ENCODE results near the gene TBCK.

TBCK gene

DNA sequence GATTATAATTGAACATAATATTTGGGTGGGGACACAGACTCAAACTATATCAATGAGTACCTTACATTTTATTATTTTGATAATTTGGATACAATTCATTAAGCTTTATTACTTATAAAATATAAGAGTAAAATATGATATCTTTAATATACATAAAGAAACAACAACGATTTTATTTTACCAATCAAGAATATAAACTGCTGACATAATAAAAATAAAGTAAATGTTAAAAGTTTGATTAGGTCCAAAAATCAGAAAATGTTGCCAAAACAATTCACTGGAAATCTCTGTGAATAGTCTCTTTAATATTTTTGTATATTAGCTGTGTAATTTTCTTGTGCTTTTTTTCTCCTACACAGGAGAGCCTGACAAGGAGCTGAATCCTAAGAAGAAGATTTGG lies 31.2 kb upstream of the TBCK start:
- Histone ChIP-seq H2BK120ac (ENCODE audit: low read depth, low read length) (no peak overlapping the region), H2BK15ac (ENCODE audit: low read length) (no peak overlapping the region), H3K27me3 (ENCODE audit: control insufficient read depth in 3 of 3, insufficient read depth in 3 of 3, low read depth in 1 of 3, low read length in 3 of 3) (no peaks in the 10 kb centered on the region), H3K4me3 (ENCODE audit: low read length in 2 of 2) (no peak overlapping the region), H3K9ac (ENCODE audit: low read depth, low read length, poor library complexity) (no peak overlapping the region), H4K8ac (ENCODE audit: low read depth, low read length) (no peak overlapping the region), H3K4ac (ENCODE audit: low read length) (no peak overlapping the region), H3K4me2 (ENCODE audit: insufficient read depth, low read length, poor library complexity, severe bottlenecking) (no peak overlapping the region), H3K36me3 (replicated peaks in 1 of 2; ENCODE audit: control insufficient read depth in 2 of 2, insufficient read depth in 2 of 2, low read length in 2 of 2) (peaks cover 0 to 23% of the 10 kb centered on the region in 2 donors), H3K27ac (replicated peaks; ENCODE audit: low read length) (no peak overlapping the region), H3K4me1 (ENCODE audit: control insufficient read depth in 2 of 2, insufficient read depth in 1 of 2, low read depth in 1 of 2, low read length in 2 of 2) (no peaks in the 10 kb centered on the region), H2BK12ac (ENCODE audit: low read length) (no peak overlapping the region), H2AFZ (ENCODE audit: low read length) (no peak overlapping the region), H3K79me1 (ENCODE audit: low read depth, low read length) (no peaks in the 10 kb centered on the region), H3K9me3 (replicated peaks in 1 of 2; ENCODE audit: control insufficient read depth in 2 of 2, insufficient read depth in 1 of 2, low read depth in 1 of 2, low read length in 2 of 2) (no peaks in the 10 kb centered on the region), H4K91ac (ENCODE audit: low read depth, low read length, poor library complexity) (no peak overlapping the region), H3K23ac (ENCODE audit: low read depth, low read length, poor library complexity) (no peak overlapping the region), H2AK5ac (ENCODE audit: low read depth, low read length) (no peak overlapping the region), H3K14ac (ENCODE audit: low read length) (no peak overlapping the region), H2BK5ac (ENCODE audit: low read length) (no peak overlapping the region), H3K18ac (ENCODE audit: low read length) (no peak overlapping the region)
- no peak for DNase-seq (ENCODE audit: low spot score)
- WGBS, 2 donors (ENCODE audit: extremely low coverage in 2 of 2, insufficient read length in 2 of 2, insufficient replicate concordance in 1 of 2) = no CpG with 5 or more reads among the region's 1 CpG

GRCh38 chr4:106344647-106344970 lies 28.6 kb upstream of the TBCK start:
- H3K9me3 ChIP-seq (replicated peaks in 1 of 2; ENCODE audit: control insufficient read depth in 2 of 2, insufficient read depth in 1 of 2, low read depth in 1 of 2, low read length in 2 of 2) = peaks cover 0 to 8% of the 10 kb centered on the region in 2 donors

GRCh38 chr4:106343865-106344646 lies 28.0 kb upstream of the TBCK start:
- no peak overlapping the region for H3K27ac ChIP-seq (replicated peaks; ENCODE audit: low read length)
- H3K79me1 ChIP-seq (ENCODE audit: low read depth, low read length) = no peaks in the 10 kb centered on the region
- H3K9ac ChIP-seq (ENCODE audit: low read depth, low read length, poor library complexity) = no peak overlapping the region
- no peak overlapping the region for H2AK5ac ChIP-seq (ENCODE audit: low read depth, low read length)
- no peak overlapping the region for H2BK12ac ChIP-seq (ENCODE audit: low read length)
- H2AFZ ChIP-seq (ENCODE audit: low read length) = no peak overlapping the region
- no peak for DNase-seq (ENCODE audit: low spot score)
- no peak overlapping the region for H4K8ac ChIP-seq (ENCODE audit: low read depth, low read length)
- no peak overlapping the region for H4K91ac ChIP-seq (ENCODE audit: low read depth, low read length, poor library complexity)
- no peak overlapping the region for H2BK5ac ChIP-seq (ENCODE audit: low read length)
- H3K4ac ChIP-seq (ENCODE audit: low read length) = no peak overlapping the region
- no peak overlapping the region for H3K14ac ChIP-seq (ENCODE audit: low read length)
- no peak overlapping the region for H2BK120ac ChIP-seq (ENCODE audit: low read depth, low read length)
- H3K23ac ChIP-seq (ENCODE audit: low read depth, low read length, poor library complexity) = no peak overlapping the region
- whole genome bisulfite sequencing, 2 donors (ENCODE audit: extremely low coverage in 2 of 2, insufficient read length in 2 of 2, insufficient replicate concordance in 1 of 2) = no CpG with 5 or more reads among the region's 2 CpGs
- H3K36me3 ChIP-seq (replicated peaks in 1 of 2; ENCODE audit: control insufficient read depth in 2 of 2, insufficient read depth in 2 of 2, low read length in 2 of 2) = peaks cover 0 to 27% of the 10 kb centered on the region in 2 donors
- no peak overlapping the region for H2BK15ac ChIP-seq (ENCODE audit: low read length)
- no peak overlapping the region for H3K18ac ChIP-seq (ENCODE audit: low read length)
- no peaks in the 10 kb centered on the region for H3K27me3 ChIP-seq (ENCODE audit: control insufficient read depth in 3 of 3, insufficient read depth in 3 of 3, low read depth in 1 of 3, low read length in 3 of 3)
- H3K9me3 ChIP-seq (replicated peaks in 1 of 2; ENCODE audit: control insufficient read depth in 2 of 2, insufficient read depth in 1 of 2, low read depth in 1 of 2, low read length in 2 of 2) = peaks cover 0 to 8% of the 10 kb centered on the region in 2 donors
- H3K4me1 ChIP-seq (ENCODE audit: control insufficient read depth in 2 of 2, insufficient read depth in 1 of 2, low read depth in 1 of 2, low read length in 2 of 2) = no peaks in the 10 kb centered on the region
- no peak overlapping the region for H3K4me2 ChIP-seq (ENCODE audit: insufficient read depth, low read length, poor library complexity, severe bottlenecking)
- no peak overlapping the region for H3K4me3 ChIP-seq (ENCODE audit: low read length in 2 of 2)

More at GRCh38 chr4:106344647-106344970, 28.6 kb upstream of the TBCK start:
- Histone ChIP-seq H2BK12ac (ENCODE audit: low read length) (no peak overlapping the region), H3K4me1 (ENCODE audit: control insufficient read depth in 2 of 2, insufficient read depth in 1 of 2, low read depth in 1 of 2, low read length in 2 of 2) (no peaks in the 10 kb centered on the region), H3K9ac (ENCODE audit: low read depth, low read length, poor library complexity) (no peak overlapping the region), H4K91ac (ENCODE audit: low read depth, low read length, poor library complexity) (no peak overlapping the region), H3K18ac (ENCODE audit: low read length) (no peak overlapping the region), H3K27me3 (ENCODE audit: control insufficient read depth in 3 of 3, insufficient read depth in 3 of 3, low read depth in 1 of 3, low read length in 3 of 3) (no peaks in the 10 kb centered on the region), H2AFZ (ENCODE audit: low read length) (no peak overlapping the region), H3K27ac (replicated peaks; ENCODE audit: low read length) (no peak overlapping the region), H4K8ac (ENCODE audit: low read depth, low read length) (no peak overlapping the region), H3K23ac (ENCODE audit: low read depth, low read length, poor library complexity) (no peak overlapping the region), H2AK5ac (ENCODE audit: low read depth, low read length) (no peak overlapping the region), H2BK5ac (ENCODE audit: low read length) (no peak overlapping the region), H3K4me3 (ENCODE audit: low read length in 2 of 2) (no peak overlapping the region), H2BK120ac (ENCODE audit: low read depth, low read length) (no peak overlapping the region), H3K36me3 (replicated peaks in 1 of 2; ENCODE audit: control insufficient read depth in 2 of 2, insufficient read depth in 2 of 2, low read length in 2 of 2) (peaks cover 0 to 23% of the 10 kb centered on the region in 2 donors), H2BK15ac (ENCODE audit: low read length) (no peak overlapping the region), H3K4me2 (ENCODE audit: insufficient read depth, low read length, poor library complexity, severe bottlenecking) (no peak overlapping the region), H3K79me1 (ENCODE audit: low read depth, low read length) (no peaks in the 10 kb centered on the region), H3K4ac (ENCODE audit: low read length) (no peak overlapping the region), H3K14ac (ENCODE audit: low read length) (no peak overlapping the region)
- no peak for DNase-seq (ENCODE audit: low spot score)
- WGBS, 2 donors (ENCODE audit: extremely low coverage in 2 of 2, insufficient read length in 2 of 2, insufficient replicate concordance in 1 of 2) = no CpG with 5 or more reads among the region's 1 CpG

GRCh38 chr4:106340774-106341173 lies 24.8 kb upstream of the TBCK start:
- Histone ChIP-seq H2AK5ac (ENCODE audit: low read depth, low read length) (no peak overlapping the region), H2BK15ac (ENCODE audit: low read length) (no peak overlapping the region), H3K4ac (ENCODE audit: low read length) (no peak overlapping the region), H3K14ac (ENCODE audit: low read length) (no peak overlapping the region), H3K27me3 (ENCODE audit: control insufficient read depth in 3 of 3, insufficient read depth in 3 of 3, low read depth in 1 of 3, low read length in 3 of 3) (no peaks in the 10 kb centered on the region), H3K18ac (ENCODE audit: low read length) (no peak overlapping the region), H3K36me3 (replicated peaks in 1 of 2; ENCODE audit: control insufficient read depth in 2 of 2, insufficient read depth in 2 of 2, low read length in 2 of 2) (peaks cover 5 to 36% of the 10 kb centered on the region in 2 donors), H4K91ac (ENCODE audit: low read depth, low read length, poor library complexity) (no peak overlapping the region), H3K9me3 (replicated peaks in 1 of 2; ENCODE audit: control insufficient read depth in 2 of 2, insufficient read depth in 1 of 2, low read depth in 1 of 2, low read length in 2 of 2) (peaks cover 0 to 8% of the 10 kb centered on the region in 2 donors), H2BK12ac (ENCODE audit: low read length) (no peak overlapping the region), H3K4me3 (ENCODE audit: low read length in 2 of 2) (no peak overlapping the region), H2BK5ac (ENCODE audit: low read length) (no peak overlapping the region), H3K4me2 (ENCODE audit: insufficient read depth, low read length, poor library complexity, severe bottlenecking) (no peak overlapping the region), H4K8ac (ENCODE audit: low read depth, low read length) (no peak overlapping the region), H2AFZ (ENCODE audit: low read length) (no peak overlapping the region), H3K23ac (ENCODE audit: low read depth, low read length, poor library complexity) (no peak overlapping the region), H3K79me1 (ENCODE audit: low read depth, low read length) (no peaks in the 10 kb centered on the region), H3K4me1 (ENCODE audit: control insufficient read depth in 2 of 2, insufficient read depth in 1 of 2, low read depth in 1 of 2, low read length in 2 of 2) (no peaks in the 10 kb centered on the region), H3K27ac (replicated peaks; ENCODE audit: low read length) (no peak overlapping the region), H3K9ac (ENCODE audit: low read depth, low read length, poor library complexity) (no peak overlapping the region), H2BK120ac (ENCODE audit: low read depth, low read length) (no peak overlapping the region)
- no peak for DNase-seq (ENCODE audit: low spot score)
- WGBS, 2 donors (ENCODE audit: extremely low coverage in 2 of 2, insufficient read length in 2 of 2, insufficient replicate concordance in 1 of 2) = no CpG with 5 or more reads among the region's 1 CpG

Measured in neuronal stem cell (in vitro differentiated cells).